ENCODE results near the gene CUL1. TPM values are rescaled to one million over a fixed set of nuclear protein-coding genes. Genes with fewer than 3 reads are reported as not detected.

Gene CUL1
- total RNA-seq, 1 experiment from 2014 or later, result 43.6 TPM

- Histone ChIP-seq H2AFZ (ENCODE audit: low read length) (no peak overlapping the region), H3K4me2 (ENCODE audit: low read length) (no peak overlapping the region), H3K4me1 (ENCODE audit: insufficient read depth, low read length) (no peaks in the 10 kb centered on the region), H3K27ac (ENCODE audit: low read length) (no peak overlapping the region), H4K20me1 (ENCODE audit: low read length) (no peaks in the 10 kb centered on the region), H3K9ac (ENCODE audit: low read length) (no peak overlapping the region), H3K79me2 (ENCODE audit: low read length) (peaks cover 7% of the 10 kb centered on the region; the same call in 1 of the 2 replicates), H3K9me2 (replicated peaks; ENCODE audit: low read length) (no peaks in the 10 kb centered on the region), H3K4me3 (ENCODE audit: low read length) (no peak overlapping the region), H3F3A (ENCODE audit: low read length, unreplicated experiment) (no peaks in the 10 kb centered on the region), H3K27me3 (ENCODE audit: low read length) (no peaks in the 10 kb centered on the region), H3K9me3 (ENCODE audit: low read length) (no peaks in the 10 kb centered on the region), H3K36me3 (ENCODE audit: low read depth, low read length) (peaks cover 22% of the 10 kb centered on the region)
- BruUV-seq (replicated peaks), result no TSS peak
- ChIA-PET CTCF (no interaction called here), POLR2A (ENCODE audit: unreplicated experiment) (no interaction called here)
- DNase-seq (no peak), ATAC-seq (no peak)
- TF ChIP-seq EZH2 (IDR thresholded peaks at IDR 0.05; ENCODE audit: low read length, unreplicated experiment) (no peak), EZH2phosphoT487 (IDR thresholded peaks at IDR 0.05; ENCODE audit: borderline replicate concordance, low read length) (no peak)
- intact Hi-C loops (cut with micrococcal nuclease), result no loop called here
Observed at GRCh38 chr7:148754912-148755311, 56.2 kb downstream of the CUL1 start.

DNA sequence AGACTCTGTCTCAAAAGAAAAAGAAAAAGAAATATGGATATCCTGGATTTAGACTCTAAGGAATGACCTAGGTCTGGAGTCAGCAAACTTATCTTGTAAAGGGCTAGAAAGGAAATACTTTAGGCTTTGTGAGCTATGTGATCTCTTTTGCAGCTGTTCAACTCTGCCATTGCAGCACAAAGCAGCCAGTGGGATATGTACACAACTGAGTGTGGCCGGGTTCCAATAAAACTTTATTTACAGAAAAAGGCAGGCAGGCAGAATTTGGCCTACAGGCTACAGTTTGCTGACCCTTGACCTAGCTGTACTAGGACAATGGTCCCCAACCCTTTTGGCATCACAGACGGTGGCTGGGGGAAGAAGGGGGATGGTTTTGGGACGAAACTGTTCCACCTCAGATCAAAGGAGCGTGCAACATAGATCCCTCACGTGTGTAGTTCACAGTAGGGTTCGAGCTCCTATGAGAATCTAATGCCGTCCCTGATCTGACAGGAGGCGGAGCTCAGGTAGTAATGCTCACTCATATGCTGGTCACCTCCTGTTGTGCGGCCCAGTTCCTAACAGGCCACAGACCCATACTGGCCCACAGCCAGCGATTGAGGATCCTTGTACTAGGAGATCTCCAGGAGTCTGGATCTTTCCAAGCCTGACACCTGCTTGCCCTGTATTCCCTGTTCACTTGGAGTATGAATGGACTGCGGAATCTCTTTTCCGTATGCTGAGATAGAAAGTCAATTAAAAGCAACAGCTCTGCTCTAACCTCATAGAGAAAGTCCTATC lies 63.0 kb downstream of the CUL1 start:
- ATAC-seq, result no peak
- no peaks in the 10 kb centered on the region for H3K9me3 ChIP-seq (ENCODE audit: low read length)
- no peaks in the 10 kb centered on the region for H3K4me1 ChIP-seq (ENCODE audit: insufficient read depth, low read length)
- no peaks in the 10 kb centered on the region for H3K9me2 ChIP-seq (replicated peaks; ENCODE audit: low read length)
- TF ChIP-seq, protein P1, sequence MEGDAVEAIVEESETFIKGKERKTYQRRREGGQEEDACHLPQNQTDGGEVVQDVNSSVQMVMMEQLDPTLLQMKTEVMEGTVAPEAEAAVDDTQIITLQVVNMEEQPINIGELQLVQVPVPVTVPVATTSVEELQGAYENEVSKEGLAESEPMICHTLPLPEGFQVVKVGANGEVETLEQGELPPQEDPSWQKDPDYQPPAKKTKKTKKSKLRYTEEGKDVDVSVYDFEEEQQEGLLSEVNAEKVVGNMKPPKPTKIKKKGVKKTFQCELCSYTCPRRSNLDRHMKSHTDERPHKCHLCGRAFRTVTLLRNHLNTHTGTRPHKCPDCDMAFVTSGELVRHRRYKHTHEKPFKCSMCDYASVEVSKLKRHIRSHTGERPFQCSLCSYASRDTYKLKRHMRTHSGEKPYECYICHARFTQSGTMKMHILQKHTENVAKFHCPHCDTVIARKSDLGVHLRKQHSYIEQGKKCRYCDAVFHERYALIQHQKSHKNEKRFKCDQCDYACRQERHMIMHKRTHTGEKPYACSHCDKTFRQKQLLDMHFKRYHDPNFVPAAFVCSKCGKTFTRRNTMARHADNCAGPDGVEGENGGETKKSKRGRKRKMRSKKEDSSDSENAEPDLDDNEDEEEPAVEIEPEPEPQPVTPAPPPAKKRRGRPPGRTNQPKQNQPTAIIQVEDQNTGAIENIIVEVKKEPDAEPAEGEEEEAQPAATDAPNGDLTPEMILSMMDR (conservative IDR thresholded peaks at IDR 0.05; ENCODE audit: low read depth, low read length), result no peak
- TF ChIP-seq EZH2phosphoT487 (IDR thresholded peaks at IDR 0.05; ENCODE audit: borderline replicate concordance, low read length), result no peak
- no peak for TF ChIP-seq EZH2 (IDR thresholded peaks at IDR 0.05; ENCODE audit: low read length, unreplicated experiment)
- H3K4me3 ChIP-seq (ENCODE audit: low read length), result no peak overlapping the region
- no peak overlapping the region for H3K9ac ChIP-seq (ENCODE audit: low read length)
- H4K20me1 ChIP-seq (ENCODE audit: low read length), result no peaks in the 10 kb centered on the region
- intact Hi-C loops (cut with micrococcal nuclease), result no loop called here
- ChIA-PET POLR2A (ENCODE audit: unreplicated experiment) (interaction anchor here (0.6 kb wide), 1 partner anchor 59 kb away, joined by 3 read pairs; no protein-coding TSS in a partner anchor), CTCF (no interaction called here)
- DNase-seq, result no peak
- no peaks in the 10 kb centered on the region for H3K27me3 ChIP-seq (ENCODE audit: low read length)
- H3K27ac ChIP-seq (ENCODE audit: low read length), result no peak overlapping the region
- no peaks in the 10 kb centered on the region for H3K79me2 ChIP-seq (ENCODE audit: low read length)
- BruUV-seq (replicated peaks), result no TSS peak
- H3K4me2 ChIP-seq (ENCODE audit: low read length), result no peak overlapping the region
- no peaks in the 10 kb centered on the region for H3F3A ChIP-seq (ENCODE audit: low read length, unreplicated experiment)
- peaks cover 36% of the 10 kb centered on the region for H3K36me3 ChIP-seq (ENCODE audit: low read depth, low read length)
- H2AFZ ChIP-seq (ENCODE audit: low read length), result no peak overlapping the region

GRCh38 chr7:148763622-148764021 lies 64.9 kb downstream of the CUL1 start:
- no peaks in the 10 kb centered on the region for H3K9me3 ChIP-seq (ENCODE audit: low read length)
- no peaks in the 10 kb centered on the region for H4K20me1 ChIP-seq (ENCODE audit: low read length)
- H3K36me3 ChIP-seq (ENCODE audit: low read depth, low read length), result peaks cover 30% of the 10 kb centered on the region
- TF ChIP-seq EZH2 (IDR thresholded peaks at IDR 0.05; ENCODE audit: low read length, unreplicated experiment), result no peak
- no peaks in the 10 kb centered on the region for H3K79me2 ChIP-seq (ENCODE audit: low read length)
- DNase-seq (no peak), ATAC-seq (no peak)
- no peaks in the 10 kb centered on the region for H3K9me2 ChIP-seq (replicated peaks; ENCODE audit: low read length)
- BruUV-seq (replicated peaks), result no TSS peak
- no peak overlapping the region for H3K4me3 ChIP-seq (ENCODE audit: low read length)
- ChIA-PET POLR2A (ENCODE audit: unreplicated experiment) (no interaction called here), CTCF (interaction anchor here (0.7 kb wide), 1 partner anchor 30 kb away, joined by 3 read pairs; no protein-coding TSS in a partner anchor)
- no peaks in the 10 kb centered on the region for H3F3A ChIP-seq (ENCODE audit: low read length, unreplicated experiment)
- no peaks in the 10 kb centered on the region for H3K4me1 ChIP-seq (ENCODE audit: insufficient read depth, low read length)
- no peak overlapping the region for H3K9ac ChIP-seq (ENCODE audit: low read length)
- no peak overlapping the region for H3K27ac ChIP-seq (ENCODE audit: low read length)
- H2AFZ ChIP-seq (ENCODE audit: low read length), result no peak overlapping the region
- H3K27me3 ChIP-seq (ENCODE audit: low read length), result no peaks in the 10 kb centered on the region
- intact Hi-C loops (cut with micrococcal nuclease), result no loop called here
- no peak overlapping the region for H3K4me2 ChIP-seq (ENCODE audit: low read length)

Measured in PC-3 (cell line).